ENCODE data around the gene ASTN2.

ASTN2 gene

DNA sequence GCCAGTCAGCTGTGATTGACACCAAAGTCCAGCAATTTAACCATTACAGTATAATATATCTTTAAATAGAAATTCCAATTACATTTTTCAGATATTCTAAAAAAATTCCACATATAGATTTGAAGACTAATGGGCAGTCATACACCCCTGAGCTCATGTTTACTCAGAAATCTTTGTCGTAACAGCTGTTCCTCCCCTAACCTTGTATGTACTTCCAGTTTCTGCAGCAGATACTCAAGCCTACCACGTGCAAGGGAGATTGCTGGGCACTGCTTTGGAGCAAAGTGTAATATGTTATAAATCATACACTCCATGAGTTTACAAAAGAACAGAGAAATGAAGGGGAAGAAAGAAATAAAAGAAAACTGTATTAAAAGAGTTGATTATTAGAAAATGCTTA, 486.6 kb downstream of the ASTN2 start:
- Histone ChIP-seq H3K79me2 (ENCODE audit: insufficient read depth, low read length) (no peaks in the 10 kb centered on the region), H3K9ac (ENCODE audit: low read depth, low read length) (no peak overlapping the region), H3K4me1 (ENCODE audit: insufficient read depth, low read length) (no peaks in the 10 kb centered on the region), H3K9me3 (ENCODE audit: insufficient read depth, low read length, severe bottlenecking) (no peaks in the 10 kb centered on the region), H3K4me2 (ENCODE audit: insufficient read depth, low read length) (no peak overlapping the region), H3K27ac (ENCODE audit: low read length) (no peak overlapping the region), H2AFZ (ENCODE audit: low read depth, low read length) (no peak overlapping the region), H3K36me3 (ENCODE audit: insufficient read depth, low read length) (no peaks in the 10 kb centered on the region), H3K27me3 (ENCODE audit: insufficient read depth, low read length, poor library complexity) (no peaks in the 10 kb centered on the region), H4K20me1 (ENCODE audit: insufficient read depth, low read length) (no peaks in the 10 kb centered on the region), H3K4me3 (ENCODE audit: low read depth in 1 of 2, low read length in 2 of 2) (no peak overlapping the region)
- no peak for ATAC-seq (ENCODE audit: insufficient read depth, low read depth)
- no peak for TF ChIP-seq EZH2 (IDR thresholded peaks at IDR 0.05; ENCODE audit: borderline replicate concordance, low read depth, low read length, severe bottlenecking)
- TF ChIP-seq, protein P1, sequence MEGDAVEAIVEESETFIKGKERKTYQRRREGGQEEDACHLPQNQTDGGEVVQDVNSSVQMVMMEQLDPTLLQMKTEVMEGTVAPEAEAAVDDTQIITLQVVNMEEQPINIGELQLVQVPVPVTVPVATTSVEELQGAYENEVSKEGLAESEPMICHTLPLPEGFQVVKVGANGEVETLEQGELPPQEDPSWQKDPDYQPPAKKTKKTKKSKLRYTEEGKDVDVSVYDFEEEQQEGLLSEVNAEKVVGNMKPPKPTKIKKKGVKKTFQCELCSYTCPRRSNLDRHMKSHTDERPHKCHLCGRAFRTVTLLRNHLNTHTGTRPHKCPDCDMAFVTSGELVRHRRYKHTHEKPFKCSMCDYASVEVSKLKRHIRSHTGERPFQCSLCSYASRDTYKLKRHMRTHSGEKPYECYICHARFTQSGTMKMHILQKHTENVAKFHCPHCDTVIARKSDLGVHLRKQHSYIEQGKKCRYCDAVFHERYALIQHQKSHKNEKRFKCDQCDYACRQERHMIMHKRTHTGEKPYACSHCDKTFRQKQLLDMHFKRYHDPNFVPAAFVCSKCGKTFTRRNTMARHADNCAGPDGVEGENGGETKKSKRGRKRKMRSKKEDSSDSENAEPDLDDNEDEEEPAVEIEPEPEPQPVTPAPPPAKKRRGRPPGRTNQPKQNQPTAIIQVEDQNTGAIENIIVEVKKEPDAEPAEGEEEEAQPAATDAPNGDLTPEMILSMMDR (IDR thresholded peaks at IDR 0.05; ENCODE audit: borderline replicate concordance, extremely low read depth, low read length, poor library complexity, severe bottlenecking): no peak
- DNase-seq: no peak

GRCh38 chr9:116927726-116928125, 487.1 kb downstream of the ASTN2 start:
- H2AFZ ChIP-seq (ENCODE audit: low read depth, low read length): no peak overlapping the region
- ATAC-seq (ENCODE audit: insufficient read depth, low read depth) (no peak), DNase-seq (no peak)
- H3K27ac ChIP-seq (ENCODE audit: low read length): no peak overlapping the region
- H3K9me3 ChIP-seq (ENCODE audit: insufficient read depth, low read length, severe bottlenecking): no peaks in the 10 kb centered on the region
- no peaks in the 10 kb centered on the region for H3K4me1 ChIP-seq (ENCODE audit: insufficient read depth, low read length)
- no peak overlapping the region for H3K4me2 ChIP-seq (ENCODE audit: insufficient read depth, low read length)
- H3K27me3 ChIP-seq (ENCODE audit: insufficient read depth, low read length, poor library complexity): no peaks in the 10 kb centered on the region
- no peaks in the 10 kb centered on the region for H3K79me2 ChIP-seq (ENCODE audit: insufficient read depth, low read length)
- no peak for TF ChIP-seq EZH2 (IDR thresholded peaks at IDR 0.05; ENCODE audit: borderline replicate concordance, low read depth, low read length, severe bottlenecking)
- TF ChIP-seq, protein P1 (IDR thresholded peaks at IDR 0.05; ENCODE audit: borderline replicate concordance, extremely low read depth, low read length, poor library complexity, severe bottlenecking): no peak
- H3K36me3 ChIP-seq (ENCODE audit: insufficient read depth, low read length): no peaks in the 10 kb centered on the region
- H3K9ac ChIP-seq (ENCODE audit: low read depth, low read length): no peak overlapping the region
- H4K20me1 ChIP-seq (ENCODE audit: insufficient read depth, low read length): no peaks in the 10 kb centered on the region
- H3K4me3 ChIP-seq (ENCODE audit: low read depth in 1 of 2, low read length in 2 of 2): no peak overlapping the region

DNA sequence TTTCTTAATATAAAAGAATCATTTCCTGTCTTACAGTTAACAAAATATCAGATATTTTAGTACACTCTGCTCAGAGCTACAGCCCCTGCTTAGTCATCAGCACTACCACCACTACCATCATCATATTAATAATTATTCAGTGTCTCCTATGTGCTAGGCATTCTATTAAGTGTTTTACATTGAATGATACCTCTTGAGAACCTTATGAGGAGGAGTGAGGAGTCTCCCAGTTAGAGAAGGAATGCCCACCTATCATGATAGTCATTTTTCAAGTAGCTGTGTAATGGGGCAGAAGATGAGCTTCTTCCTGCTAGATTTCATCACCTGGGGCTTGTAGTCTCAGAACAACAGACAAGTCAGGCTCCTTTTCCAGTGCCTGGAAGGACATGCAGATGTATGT, 489.7 kb downstream of the ASTN2 start:
- Histone ChIP-seq H3K4me2 (ENCODE audit: insufficient read depth, low read length) (no peak overlapping the region), H3K4me3 (ENCODE audit: low read depth in 1 of 2, low read length in 2 of 2) (no peak overlapping the region), H4K20me1 (ENCODE audit: insufficient read depth, low read length) (no peaks in the 10 kb centered on the region), H2AFZ (ENCODE audit: low read depth, low read length) (no peak overlapping the region), H3K9ac (ENCODE audit: low read depth, low read length) (no peak overlapping the region), H3K27ac (ENCODE audit: low read length) (no peak overlapping the region), H3K36me3 (ENCODE audit: insufficient read depth, low read length) (no peaks in the 10 kb centered on the region), H3K27me3 (ENCODE audit: insufficient read depth, low read length, poor library complexity) (no peaks in the 10 kb centered on the region), H3K79me2 (ENCODE audit: insufficient read depth, low read length) (no peaks in the 10 kb centered on the region), H3K9me3 (ENCODE audit: insufficient read depth, low read length, severe bottlenecking) (no peaks in the 10 kb centered on the region), H3K4me1 (ENCODE audit: insufficient read depth, low read length) (no peaks in the 10 kb centered on the region)
- ATAC-seq (ENCODE audit: insufficient read depth, low read depth) (no peak), DNase-seq (no peak)
- TF ChIP-seq, protein P1 (IDR thresholded peaks at IDR 0.05; ENCODE audit: borderline replicate concordance, extremely low read depth, low read length, poor library complexity, severe bottlenecking): no peak
- no peak for TF ChIP-seq EZH2 (IDR thresholded peaks at IDR 0.05; ENCODE audit: borderline replicate concordance, low read depth, low read length, severe bottlenecking)

Data from DND-41 (cell line).